ENCODE data around the gene CYBA. TPM values are rescaled to one million over a fixed set of nuclear protein-coding genes. Genes with fewer than 3 reads are reported as not detected.
A peak's percentile ranks its signal among the peaks of the same experiment; 100 is the strongest.

Gene CYBA
- total and polyA plus RNA-seq, 2 of the 13 experiments (the other 11 are each of a cell fraction or from before 2014, with no cell fraction given) = 196 to 250 TPM

DNA sequence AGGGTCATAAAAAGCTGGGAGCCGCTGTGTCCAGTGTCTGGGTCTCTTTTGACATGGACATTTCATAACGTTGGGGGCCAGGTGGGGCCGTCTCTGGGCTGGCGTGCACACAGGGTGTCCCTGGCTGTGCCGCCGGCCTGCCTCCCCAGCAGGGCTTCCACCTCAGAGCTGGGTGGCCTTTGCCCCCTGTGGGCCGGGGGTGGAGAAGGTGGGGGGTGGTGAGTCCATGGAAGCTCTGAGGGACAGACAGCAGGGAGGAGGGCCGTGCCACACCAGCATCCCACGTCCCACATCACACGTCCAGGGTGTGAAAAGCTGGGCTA lies 36.4 kb upstream of the CYBA start (continued):
- TF ChIP-seq, protein P1, sequence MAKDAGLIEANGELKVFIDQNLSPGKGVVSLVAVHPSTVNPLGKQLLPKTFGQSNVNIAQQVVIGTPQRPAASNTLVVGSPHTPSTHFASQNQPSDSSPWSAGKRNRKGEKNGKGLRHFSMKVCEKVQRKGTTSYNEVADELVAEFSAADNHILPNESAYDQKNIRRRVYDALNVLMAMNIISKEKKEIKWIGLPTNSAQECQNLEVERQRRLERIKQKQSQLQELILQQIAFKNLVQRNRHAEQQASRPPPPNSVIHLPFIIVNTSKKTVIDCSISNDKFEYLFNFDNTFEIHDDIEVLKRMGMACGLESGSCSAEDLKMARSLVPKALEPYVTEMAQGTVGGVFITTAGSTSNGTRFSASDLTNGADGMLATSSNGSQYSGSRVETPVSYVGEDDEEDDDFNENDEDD (CRISPR knock-in tag; IDR thresholded peaks at IDR 0.05; ENCODE audit: borderline replicate concordance) = no peak
- TF ChIP-seq DPF2 (CRISPR knock-in tag; IDR thresholded peaks at IDR 0.05; ENCODE audit: borderline replicate concordance, low read depth) (no peak), FOXA3 (CRISPR knock-in tag; IDR thresholded peaks at IDR 0.05) (no peak), NONO (IDR thresholded peaks at IDR 0.05) (no peak), NONO (CRISPR knock-in tag; conservative IDR thresholded peaks at IDR 0.05) (0 out of 2 replicates have a peak, but pooled peaks have one; percentile 47), MLLT10 (CRISPR knock-in tag; IDR thresholded peaks at IDR 0.05) (no peak), ZNF510 (CRISPR knock-in tag; IDR thresholded peaks at IDR 0.05; ENCODE audit: low read depth) (no peak), MYC (CRISPR knock-in tag; IDR thresholded peaks at IDR 0.05; ENCODE audit: borderline replicate concordance) (no peak), YY1 (IDR thresholded peaks at IDR 0.05; ENCODE audit: insufficient read depth, insufficient replicate concordance, low read depth, low read length) (no peak), SP5 (CRISPR knock-in tag; IDR thresholded peaks at IDR 0.05; ENCODE audit: borderline replicate concordance, low read depth) (0 out of 2 replicates have a peak, but pooled peaks have one; percentile 30), ZBTB14 (CRISPR knock-in tag; IDR thresholded peaks at IDR 0.05) (no peak), ZNF263 (CRISPR knock-in tag; IDR thresholded peaks at IDR 0.05) (peak; percentile 64; the same call in 1 of the 2 replicates), ZNF878 (CRISPR knock-in tag; IDR thresholded peaks at IDR 0.05) (no peak), ZNF670 (CRISPR knock-in tag; IDR thresholded peaks at IDR 0.05; ENCODE audit: borderline replicate concordance) (no peak), SNAI1 (CRISPR knock-in tag; IDR thresholded peaks at IDR 0.05; ENCODE audit: borderline replicate concordance) (no peak), SOX13 (IDR thresholded peaks at IDR 0.05) (no peak), SOX13 (CRISPR knock-in tag; conservative IDR thresholded peaks at IDR 0.05 in 1 of 2, IDR thresholded peaks at IDR 0.05 in 1 of 2) (no peak), NR2C2 (CRISPR knock-in tag; IDR thresholded peaks at IDR 0.05; ENCODE audit: borderline replicate concordance) (peak; percentile 22; the same call in 1 of the 2 replicates), ARID3A (IDR thresholded peaks at IDR 0.05; ENCODE audit: low read depth, low read length) (no peak), NR2F6 (IDR thresholded peaks at IDR 0.05) (peak; percentile 75), NR2F6 (CRISPR knock-in tag; IDR thresholded peaks at IDR 0.05) (peak; percentile 65), ZFYVE20 (CRISPR knock-in tag; IDR thresholded peaks at IDR 0.05; ENCODE audit: borderline replicate concordance, low read depth) (no peak)
- TF ChIP-seq, protein P2, sequence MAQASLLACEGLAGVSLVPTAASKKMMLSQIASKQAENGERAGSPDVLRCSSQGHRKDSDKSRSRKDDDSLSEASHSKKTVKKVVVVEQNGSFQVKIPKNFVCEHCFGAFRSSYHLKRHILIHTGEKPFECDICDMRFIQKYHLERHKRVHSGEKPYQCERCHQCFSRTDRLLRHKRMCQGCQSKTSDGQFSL (CRISPR knock-in tag; IDR thresholded peaks at IDR 0.05) = no peak; the same call in 1 of the 2 replicates
